NCI-H526 (cell line): Measurements from ENCODE around the gene MBNL1.

Experiments used
- DNase-seq, 2 experiments: peaks; one replicate each; lab custom pipeline; 2025; lab: John Stamatoyannopoulos, UW

MBNL1 gene

DNA sequence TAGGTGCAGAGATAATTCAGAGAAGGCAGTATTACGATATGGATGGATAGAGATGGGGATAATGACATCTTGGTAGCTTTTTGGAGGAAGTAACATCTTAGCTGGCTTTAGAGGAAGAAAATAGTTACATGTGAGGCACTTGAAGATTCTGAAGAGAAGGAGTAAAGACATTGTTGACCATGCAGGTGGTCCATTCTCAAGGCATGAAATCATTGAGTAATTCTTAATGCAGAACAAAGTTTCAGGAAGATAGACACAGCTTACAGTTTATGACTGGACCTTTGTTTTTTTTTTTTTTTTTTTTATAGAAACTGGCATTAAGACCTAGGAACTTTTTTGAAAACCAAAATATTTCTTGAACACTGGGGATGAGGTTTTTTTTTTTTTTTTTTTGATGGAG lies 28.2 kb downstream of the MBNL1 start:
- DNase-seq: no peak

GRCh38 chr3:152298393-152299248 lies 29.9 kb downstream of the MBNL1 start:
- DNase-seq: peak; percentile 91

GRCh38 chr3:152299249-152299976 lies 30.7 kb downstream of the MBNL1 start:
- DNase-seq: no peak

GRCh38 chr3:152300029-152300731 lies 31.5 kb downstream of the MBNL1 start:
- no peak for DNase-seq

GRCh38 chr3:152301745-152302181 lies 33.0 kb downstream of the MBNL1 start:
- DNase-seq: no peak

DNA sequence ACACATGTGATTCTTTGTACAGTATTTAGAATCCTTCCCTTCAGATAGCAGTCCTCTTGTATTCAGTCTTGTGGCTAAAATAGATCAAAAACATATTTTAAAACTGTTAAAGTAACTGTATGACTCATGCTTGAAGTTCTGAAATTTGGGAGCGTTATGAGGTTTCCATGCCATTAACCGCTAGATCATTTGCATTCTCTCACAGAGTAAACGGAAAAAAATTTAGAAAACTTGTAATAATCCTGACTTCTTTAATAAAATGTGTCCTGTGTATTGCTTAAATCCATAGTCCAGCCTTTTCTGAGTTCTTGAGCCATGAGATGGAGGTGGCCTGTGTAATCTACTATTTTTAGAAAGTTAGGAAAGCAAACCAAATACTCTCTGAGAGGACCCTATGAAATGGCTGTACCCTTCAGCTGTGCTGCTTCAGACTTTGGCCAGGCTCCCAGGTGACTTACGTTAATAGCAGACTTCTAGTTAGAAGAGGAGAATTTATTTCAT lies 33.8 kb downstream of the MBNL1 start:
- peak in 1 of 2 experiments; percentile 43 for DNase-seq

- DNase-seq: peak in 1 of 2 experiments; percentile 57
These were observed 35.4 kb downstream of the MBNL1 start for GRCh38 chr3:152304160-152304559.

DNA sequence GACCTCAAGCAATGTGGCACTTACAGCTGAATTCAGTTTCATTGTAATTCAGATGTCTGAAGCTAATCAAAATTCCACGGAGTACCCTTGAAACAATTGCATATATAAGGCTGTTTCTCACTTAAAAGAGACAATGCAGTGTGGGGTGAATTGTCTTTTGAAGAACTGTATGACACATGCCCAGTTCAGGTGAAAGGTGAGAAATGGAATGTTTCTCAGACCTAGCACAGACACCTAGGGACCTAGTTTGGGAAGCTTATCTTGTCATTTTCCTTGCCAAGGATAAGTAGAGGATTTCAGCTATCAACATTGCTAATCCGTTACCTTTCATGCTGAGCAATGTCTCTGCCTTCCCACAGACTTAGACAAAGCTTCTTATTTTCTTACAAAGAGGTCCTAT lies 36.3 kb downstream of the MBNL1 start:
- DNase-seq: no peak

- peak in 1 of 2 experiments; percentile 33 for DNase-seq
These were observed 39.2 kb downstream of the MBNL1 start for GRCh38 chr3:152307829-152308474.

- no peak for DNase-seq
These were observed 39.7 kb downstream of the MBNL1 start for GRCh38 chr3:152308475-152308844.

DNA sequence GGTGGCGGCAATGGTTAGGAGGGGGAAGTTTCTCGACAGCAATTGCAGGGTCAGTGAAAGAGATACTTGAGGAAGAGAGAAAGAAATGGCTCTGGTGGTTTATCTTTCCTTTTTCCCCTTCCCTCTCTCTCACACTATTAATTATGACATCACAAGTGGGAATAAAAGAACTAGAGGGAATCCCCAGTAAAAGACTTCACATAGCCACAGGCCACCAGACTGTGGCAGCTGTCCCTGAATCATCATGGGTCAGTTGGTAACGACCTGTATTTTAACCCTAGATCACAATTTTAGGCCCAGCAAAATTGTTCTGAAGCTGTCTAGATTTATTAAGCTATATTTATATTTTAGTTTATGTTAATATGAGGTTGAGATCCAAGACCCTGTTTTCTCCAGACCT lies 40.3 kb downstream of the MBNL1 start:
- no peak for DNase-seq

- DNase-seq: no peak
These were observed 41.0 kb downstream of the MBNL1 start for GRCh38 chr3:152309535-152310307.

- no peak for DNase-seq
These were observed 44.7 kb downstream of the MBNL1 start for GRCh38 chr3:152313430-152313829.

DNA sequence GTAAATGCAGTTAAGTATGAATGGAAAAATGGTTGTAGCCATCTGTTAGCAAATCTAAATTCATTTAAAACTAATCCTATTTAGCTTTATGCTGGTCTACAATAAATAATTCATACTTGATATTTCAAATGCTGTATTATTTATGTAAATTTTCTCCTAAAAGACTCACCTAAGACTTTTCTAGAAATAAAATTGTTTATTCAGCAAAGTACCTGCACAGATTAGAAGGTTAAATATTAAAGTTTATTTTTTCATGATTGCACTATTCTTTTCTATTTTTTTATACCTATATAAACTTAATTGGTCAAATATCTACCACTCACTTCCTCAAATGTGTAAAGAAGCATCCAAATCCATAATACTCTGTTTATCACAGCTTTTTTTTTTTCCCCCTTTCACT lies 45.2 kb downstream of the MBNL1 start:
- no peak for DNase-seq

DNA sequence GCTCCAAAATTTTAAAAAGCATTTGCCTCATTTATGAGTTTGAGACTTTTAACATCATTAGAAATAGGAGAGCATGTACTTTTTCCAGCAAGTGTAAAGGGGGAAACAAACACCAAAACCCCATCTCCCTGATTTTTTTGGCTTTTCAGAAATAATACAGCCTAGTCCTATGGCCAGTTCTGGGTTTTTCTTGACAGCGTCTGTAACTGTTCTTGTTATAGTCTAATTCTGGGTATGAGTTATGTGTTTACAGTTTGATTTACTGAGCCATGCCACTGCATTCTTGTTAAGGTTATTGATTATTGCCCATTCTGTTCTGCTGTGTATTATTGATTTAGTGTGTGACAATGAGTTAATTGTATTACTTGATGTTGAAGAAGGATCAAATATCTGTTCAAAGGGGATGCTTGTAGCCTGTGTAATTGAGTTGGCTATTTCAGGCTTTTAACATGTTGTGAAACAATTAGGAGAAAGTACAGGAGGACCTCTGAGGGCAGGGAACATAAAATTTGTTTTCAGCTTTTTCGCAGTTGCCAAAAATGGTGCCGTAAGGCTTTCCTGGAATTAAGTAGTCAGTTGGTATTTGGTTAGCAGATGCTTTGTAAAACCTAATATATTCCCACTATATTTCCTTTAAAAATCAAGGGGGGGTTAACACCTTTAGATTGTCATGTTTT lies 46.1 kb downstream of the MBNL1 start:
- DNase-seq: no peak

GRCh38 chr3:152315623-152316022 lies 46.9 kb downstream of the MBNL1 start:
- no peak for DNase-seq

DNA sequence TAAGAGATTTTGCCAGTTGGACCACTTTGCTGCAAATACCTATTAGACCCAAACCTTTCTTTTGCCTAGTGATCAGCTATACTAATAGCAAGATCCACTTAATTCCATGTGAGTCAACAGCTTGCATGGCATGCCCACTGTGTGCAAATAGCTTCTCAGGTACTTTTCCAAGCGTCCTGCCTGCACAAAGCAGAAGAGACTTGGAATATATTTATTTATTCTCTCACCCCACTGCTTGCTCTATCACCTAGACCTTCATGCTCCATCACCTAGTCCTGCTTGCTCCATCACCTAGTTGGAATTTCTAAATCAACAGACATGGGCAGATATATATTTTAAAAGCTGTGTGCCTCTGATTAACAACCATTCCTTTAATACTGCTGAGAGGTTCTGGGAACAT lies 47.6 kb downstream of the MBNL1 start:
- no peak for DNase-seq

- no peak for DNase-seq
These were observed 48.5 kb downstream of the MBNL1 start for GRCh38 chr3:152317184-152317583.

DNA sequence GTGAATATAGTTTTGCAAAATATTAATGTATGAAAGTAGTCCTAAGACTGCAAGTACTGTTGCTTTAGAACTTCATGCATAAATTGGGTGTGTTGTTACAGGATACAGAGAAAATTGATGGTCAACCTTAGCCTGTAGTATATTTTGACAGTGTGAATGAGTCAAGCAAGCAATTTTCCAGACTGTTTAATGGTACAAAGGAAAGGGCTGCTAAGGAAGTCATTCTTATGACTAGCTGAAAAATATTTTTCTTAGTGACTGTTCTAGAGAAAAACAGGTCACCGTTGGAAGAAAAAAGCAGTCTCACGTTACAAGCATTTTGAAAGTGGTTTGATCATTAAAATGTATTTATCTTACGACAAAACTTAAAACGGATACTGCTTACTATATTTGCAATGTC lies 49.2 kb downstream of the MBNL1 start:
- DNase-seq: no peak

GRCh38 chr3:152318512-152318911 lies 49.8 kb downstream of the MBNL1 start:
- DNase-seq: peak in 1 of 2 experiments; percentile 63

DNA sequence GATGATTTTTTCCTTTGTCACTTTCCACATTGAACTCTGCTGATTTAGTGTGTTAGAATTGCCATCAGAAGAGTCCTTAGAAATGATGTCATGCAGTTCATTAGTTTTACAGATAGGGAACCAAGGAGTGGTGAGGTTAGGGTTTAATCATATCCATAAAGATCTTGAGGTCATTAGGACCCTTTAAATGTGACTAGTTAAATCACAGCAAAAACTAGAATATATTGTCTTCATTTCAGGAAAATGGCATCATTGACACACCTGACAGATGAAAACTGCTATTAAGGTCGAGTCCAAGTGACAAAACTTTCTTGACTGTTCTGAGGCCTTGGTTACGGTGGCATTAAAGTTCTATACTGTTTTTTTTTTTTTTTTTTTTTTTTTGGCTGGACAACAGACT lies 50.5 kb downstream of the MBNL1 start:
- no peak for DNase-seq
